SHP77 (cell line): ENCODE data around the gene ADSS2.
"Not testable (repeated sequence)": the region's sequence is repeated elsewhere in the genome, so short reads cannot be mapped to it uniquely, and the experiment has no call there.

Source experiments
- DNase-seq, 2 experiments: peaks; one replicate each; lab custom pipeline; 2025; lab: John Stamatoyannopoulos, UW

The ADSS2 gene

GRCh38 chr1:244365262-244365661 is 86.4 kb downstream of the ADSS2 start:
- not testable (repeated sequence) for DNase-seq

- DNase-seq = no peak
Observed at GRCh38 chr1:244362476-244362875, 89.2 kb downstream of the ADSS2 start.

- no peak for DNase-seq
Observed at GRCh38 chr1:244361764-244362473, 89.8 kb downstream of the ADSS2 start.
